OCI-LY1 (cell line): ENCODE results near the gene PPP2R2D.

Experiments used
- EZH2 ChIP-seq: fragments of 200-600 bp; sonication (generic), shearing (Covaris generic); IDR thresholded peaks from 2 replicates; pipeline ENCODE4 v1.8.0; 2017; ENCODE audit warnings: borderline replicate concordance, mixed run types, mild to moderate bottlenecking, antibody characterized with exemption, low read length, moderate library complexity, mixed read lengths
- TF ChIP-seq, protein P1 (sequence below): fragments of 200-600 bp; sonication (generic), shearing (Covaris generic); IDR thresholded peaks from 2 replicates; pipeline ENCODE4 v1.5.1; 2017; ENCODE audit warnings: mild to moderate bottlenecking, antibody characterized with exemption, low read length, moderate library complexity, mixed read lengths

DNA sequence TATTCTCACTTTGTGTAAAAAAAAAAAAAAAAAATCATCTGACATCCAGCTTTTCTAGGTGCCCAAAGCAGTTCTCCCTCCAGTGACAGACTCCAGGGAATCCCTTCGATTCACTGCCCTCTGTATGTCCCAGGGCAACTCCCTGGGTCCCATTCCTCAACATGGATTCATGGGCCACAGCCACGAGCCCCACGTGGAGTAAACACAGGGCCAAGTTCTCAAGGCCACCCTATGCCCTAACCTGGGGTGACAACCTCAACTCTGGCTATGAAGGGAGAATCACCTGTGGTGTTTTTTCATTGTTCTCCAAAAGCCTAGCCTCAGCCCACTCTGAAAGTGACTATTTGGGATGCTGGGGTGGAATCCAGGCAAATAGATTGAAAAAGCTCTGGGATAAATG is 77.6 kb downstream of the PPP2R2D start:
- TF ChIP-seq, protein P1, sequence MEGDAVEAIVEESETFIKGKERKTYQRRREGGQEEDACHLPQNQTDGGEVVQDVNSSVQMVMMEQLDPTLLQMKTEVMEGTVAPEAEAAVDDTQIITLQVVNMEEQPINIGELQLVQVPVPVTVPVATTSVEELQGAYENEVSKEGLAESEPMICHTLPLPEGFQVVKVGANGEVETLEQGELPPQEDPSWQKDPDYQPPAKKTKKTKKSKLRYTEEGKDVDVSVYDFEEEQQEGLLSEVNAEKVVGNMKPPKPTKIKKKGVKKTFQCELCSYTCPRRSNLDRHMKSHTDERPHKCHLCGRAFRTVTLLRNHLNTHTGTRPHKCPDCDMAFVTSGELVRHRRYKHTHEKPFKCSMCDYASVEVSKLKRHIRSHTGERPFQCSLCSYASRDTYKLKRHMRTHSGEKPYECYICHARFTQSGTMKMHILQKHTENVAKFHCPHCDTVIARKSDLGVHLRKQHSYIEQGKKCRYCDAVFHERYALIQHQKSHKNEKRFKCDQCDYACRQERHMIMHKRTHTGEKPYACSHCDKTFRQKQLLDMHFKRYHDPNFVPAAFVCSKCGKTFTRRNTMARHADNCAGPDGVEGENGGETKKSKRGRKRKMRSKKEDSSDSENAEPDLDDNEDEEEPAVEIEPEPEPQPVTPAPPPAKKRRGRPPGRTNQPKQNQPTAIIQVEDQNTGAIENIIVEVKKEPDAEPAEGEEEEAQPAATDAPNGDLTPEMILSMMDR, result no peak
- TF ChIP-seq EZH2, result no peak
